GM21423 (cell line): Measurements from ENCODE around the gene SCAANT1.

Experiments
- ATAC-seq: cut with Tn5 transposase; IDR thresholded peaks from one replicate; pipeline ENCODE4 v1.9.1; 2021; ENCODE audit warnings: mild to moderate bottlenecking, moderate library complexity; ENCODE audit not compliant: unreplicated experiment

SCAANT1 gene

DNA sequence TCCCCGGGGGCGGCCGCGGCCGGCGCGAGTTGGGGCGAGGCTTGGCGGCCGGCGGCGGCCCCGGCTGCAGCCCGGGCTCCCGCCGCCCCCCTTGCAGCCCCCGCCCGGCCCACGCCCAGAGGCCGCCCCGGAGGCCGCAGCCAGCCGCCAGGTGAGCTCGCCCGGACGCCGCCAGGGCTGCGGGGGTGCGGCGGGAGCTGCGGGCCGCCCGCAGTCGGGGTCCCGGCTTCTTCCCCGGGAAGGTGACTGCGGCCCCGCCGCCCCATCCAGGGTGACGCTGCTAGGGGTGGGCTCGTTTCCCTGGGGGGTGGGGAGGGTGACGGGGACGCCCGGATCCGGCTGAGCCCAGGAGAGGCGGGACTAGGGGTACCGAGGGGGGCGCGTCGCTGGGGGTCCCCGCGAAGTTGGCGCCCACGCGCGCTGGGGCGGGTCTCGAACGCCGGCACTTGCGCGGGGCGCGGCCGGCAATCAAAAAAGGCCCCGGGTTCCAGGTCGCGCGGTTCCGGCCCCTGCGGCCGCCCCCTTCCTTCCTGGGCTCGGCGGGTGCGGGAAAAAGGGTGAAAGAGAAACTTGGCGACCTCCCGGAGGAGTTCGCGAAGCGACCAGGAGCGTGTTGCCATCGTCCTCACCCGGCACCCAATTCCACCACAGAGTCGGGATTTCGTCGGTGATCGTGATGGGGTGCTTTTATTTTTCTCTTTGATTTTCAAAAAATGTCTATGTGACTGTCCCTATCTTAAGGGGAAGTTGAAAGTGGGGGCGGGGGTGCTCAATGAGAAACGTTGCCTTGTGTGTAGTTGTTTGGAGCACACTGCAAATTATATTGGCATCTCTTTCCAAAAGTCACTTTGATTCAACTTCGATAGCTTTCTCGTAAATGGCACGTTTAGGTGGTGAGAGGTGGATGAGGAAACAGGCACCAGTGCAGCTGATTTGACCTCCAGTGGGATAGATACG lies 47.9 kb downstream of the SCAANT1 start:
- peak; percentile 43 for ATAC-seq

DNA sequence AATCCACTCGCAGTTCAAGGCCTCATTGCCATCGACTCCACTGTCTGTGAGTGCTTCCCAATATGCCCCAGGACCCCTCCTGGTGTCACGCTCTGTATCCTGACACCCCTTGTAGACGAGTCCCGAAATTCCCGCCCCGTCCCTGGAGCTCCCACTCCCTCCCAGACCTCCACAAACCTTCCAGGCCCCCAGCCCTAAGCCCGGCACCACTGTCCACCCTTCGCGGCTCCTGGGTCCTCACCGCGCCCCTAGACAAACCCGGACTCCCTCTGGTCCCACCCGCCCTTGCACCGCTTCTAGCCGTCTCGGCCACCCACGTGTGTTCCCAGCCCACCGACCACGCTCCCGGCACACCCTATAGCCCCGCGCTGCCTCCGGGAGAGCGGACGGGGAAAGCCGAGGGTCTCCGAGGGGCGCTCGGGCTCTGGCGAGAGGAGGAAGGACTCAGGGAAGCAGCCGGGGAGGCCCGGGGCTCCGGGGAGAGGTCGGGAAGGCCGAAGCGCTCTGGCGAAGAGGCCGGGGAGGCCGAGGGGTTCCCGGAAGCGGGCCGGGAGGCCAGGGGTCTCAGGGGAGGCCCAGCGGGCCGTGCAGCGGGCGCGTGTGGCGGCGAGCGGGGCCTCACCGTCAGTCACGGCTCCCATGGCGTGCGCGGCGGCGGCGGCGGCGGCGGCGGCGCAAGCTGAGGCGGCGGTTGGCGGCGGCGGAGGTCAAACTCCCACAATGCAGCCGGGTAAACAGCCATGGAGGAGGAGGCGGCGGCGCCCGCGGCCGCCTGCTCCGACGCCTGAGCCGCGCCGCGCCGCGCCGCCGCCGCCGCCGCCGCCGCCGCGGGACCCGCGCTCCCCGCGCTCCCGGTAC lies 48.8 kb downstream of the SCAANT1 start, which contains the start of the genes ATXN7 and THOC7:
ATXN7 (plus strand) TSS at position 718 of the 858 bp plus-strand sequence. CDS start 48,732 bp downstream, outside the sequence.
THOC7 (minus strand) TSS at position 656 of the 858 bp plus-strand sequence; CDS start at position 641, 15 bp downstream.
- ATAC-seq = peak; percentile 64

DNA sequence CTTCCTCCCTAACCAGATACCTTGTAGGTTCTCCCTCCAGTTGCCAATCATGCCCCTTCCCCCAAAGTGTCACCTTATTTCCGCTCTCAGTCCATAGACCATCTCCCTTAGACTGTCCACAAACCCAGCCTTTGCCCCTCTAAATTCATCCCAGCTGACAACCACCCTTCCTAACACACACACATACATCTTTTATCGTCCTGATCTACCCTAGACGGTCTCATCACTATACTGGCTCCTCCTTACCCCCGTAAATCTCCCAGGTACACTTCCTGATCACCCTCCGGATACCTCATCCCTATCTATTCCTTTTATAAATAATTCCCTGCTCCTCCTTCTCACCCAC lies 49.4 kb downstream of the SCAANT1 start:
- no peak for ATAC-seq
